NT2/D1 (cell line): ENCODE measurements around the gene CD48.

Experiments
- SUZ12 ChIP-seq: IDR thresholded peaks from 2 replicates; pipeline ENCODE4 v1.6.1; 2011; ENCODE audit not compliant: insufficient read length, insufficient read depth; ENCODE audit errors: extremely low read depth
- YY1 ChIP-seq: IDR thresholded peaks from 2 replicates; pipeline ENCODE4 v1.6.1; 2011; ENCODE audit not compliant: insufficient read length, insufficient read depth

DNA sequence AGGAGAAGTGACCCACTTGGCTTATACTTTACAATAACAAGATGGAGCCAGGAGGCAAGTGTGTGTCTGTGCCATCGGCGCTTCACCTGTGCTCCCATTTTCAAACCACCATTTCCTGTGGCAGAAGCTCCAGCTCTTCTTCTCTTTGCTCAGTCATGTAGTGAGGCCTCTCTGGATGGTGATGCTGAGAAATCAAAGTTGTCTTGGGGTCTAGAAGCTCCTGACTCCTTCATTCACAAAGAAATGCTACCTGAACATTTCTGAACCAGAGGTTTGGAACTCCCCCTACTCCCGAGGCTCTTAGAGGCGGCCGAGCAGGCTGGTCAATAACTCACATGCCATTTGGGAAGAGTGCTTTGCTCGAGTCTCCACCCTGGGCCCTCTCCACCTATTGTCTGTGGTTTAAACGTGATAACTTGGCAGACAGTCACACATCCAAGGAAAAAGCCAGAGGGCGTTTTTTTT, 82.8 kb downstream of the CD48 start:
- TF ChIP-seq SUZ12: no peak
- TF ChIP-seq YY1: no peak
